ENCODE measurements around the gene CAMK2B. TPM values are rescaled to one million over a fixed set of nuclear protein-coding genes. Genes with fewer than 3 reads are reported as not detected.
A peak's percentile ranks its signal among the peaks of the same experiment; 100 is the strongest.

The CAMK2B gene
- total and polyA plus RNA-seq, 7 experiments from 2014 or later = 0.12 to 0.61 TPM; not detected in 5

DNA sequence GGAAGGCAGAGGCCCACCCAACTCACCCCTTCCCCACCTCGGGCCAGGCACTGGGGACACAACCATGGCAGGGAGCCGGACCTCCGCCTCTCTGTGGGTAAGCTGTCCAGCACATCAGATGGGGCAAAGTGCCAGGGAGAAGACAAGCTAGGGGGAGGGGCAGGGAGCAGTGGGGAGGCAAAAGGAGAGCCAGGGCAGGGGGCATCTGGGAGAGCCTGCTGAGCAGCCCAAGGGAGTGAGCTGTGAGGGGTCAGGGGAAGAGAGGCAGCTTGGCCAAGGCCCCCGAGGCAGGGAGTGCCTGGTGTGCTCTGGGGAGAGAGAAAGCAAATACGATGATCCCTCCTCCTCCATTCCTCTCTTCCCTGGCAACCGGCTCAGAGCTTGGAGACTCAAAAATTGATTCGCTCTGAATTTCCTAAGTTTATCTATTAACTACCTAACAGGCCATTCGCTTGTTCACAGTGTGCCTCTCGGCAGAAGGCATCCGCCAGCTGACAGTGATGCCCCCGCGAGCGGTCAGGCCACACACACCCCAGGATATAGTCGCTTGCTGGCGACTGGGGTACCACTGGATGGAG, 4.5 kb downstream of the CAMK2B start:
- DNase-seq (no peak), ATAC-seq (no peak)
- Mint-ChIP-seq H3K9me3 (peaks cover 0 to 2% (median 0%) of the 10 kb centered on the region in 11 donors), H3K4me1 (peaks cover 3 to 8% (median 3%) of the 10 kb centered on the region in 7 donors), H3K27me3 (peaks cover 18 to 43% (median 26%) of the 10 kb centered on the region in 5 donors), H3K27ac (no peak overlapping the region), H3K4me3 (no peak overlapping the region), H3K36me3 (peaks cover 0 to 2% (median 0%) of the 10 kb centered on the region in 5 donors)
- H3K9me3 ChIP-seq (ENCODE audit: control insufficient read depth in 2 of 3, low read length in 3 of 3) = no peaks in the 10 kb centered on the region
- POLR2A ChIA-PET = no interaction called here
- H3K4me1 ChIP-seq (ENCODE audit: control insufficient read depth in 2 of 2, insufficient read depth in 2 of 2, low read length in 2 of 2) = no peaks in the 10 kb centered on the region
- peaks cover 0 to 4% of the 10 kb centered on the region in 2 donors for H3K27me3 ChIP-seq (ENCODE audit: control insufficient read depth in 2 of 2, insufficient read depth in 2 of 2, low read length in 2 of 2)
- H3K36me3 ChIP-seq (ENCODE audit: control insufficient read depth in 2 of 3, insufficient read depth in 3 of 3, low read length in 3 of 3) = no peaks in the 10 kb centered on the region
- H3K27ac ChIP-seq (ENCODE audit: low read depth, low read length) = no peak overlapping the region
- H3K4me3 ChIP-seq (ENCODE audit: low read length) = no peak overlapping the region
- CTCF ChIA-PET = no interaction called here
- intact Hi-C loops (cut with micrococcal nuclease) = no loop called here

- ChIA-PET CTCF (no interaction called here), POLR2A (no interaction called here)
Measured at GRCh38 chr7:44320141-44320540, 5.3 kb downstream of the CAMK2B start.

DNA sequence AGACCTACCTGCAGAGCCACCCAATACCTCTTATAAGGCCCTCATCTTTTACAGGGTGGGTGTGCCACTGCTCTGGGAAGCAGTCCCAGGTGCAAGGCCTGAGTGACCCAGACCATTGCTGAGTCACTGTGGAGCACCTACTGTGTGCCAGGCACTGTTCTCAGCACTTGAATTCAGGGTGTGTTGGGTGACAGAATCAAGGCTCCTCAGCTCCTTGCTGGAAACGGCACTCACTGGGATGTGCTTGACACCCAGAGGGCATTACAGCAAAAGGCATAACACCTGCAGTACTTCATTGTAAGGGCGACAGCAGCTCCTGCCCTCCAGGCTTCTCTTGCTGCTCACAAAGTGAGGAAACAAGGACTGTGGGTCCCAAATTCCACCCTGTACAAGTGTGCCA, 7.1 kb downstream of the CAMK2B start:
- ChIA-PET POLR2A (no interaction called here), CTCF (no interaction called here)
- no peaks in the 10 kb centered on the region for H3K27me3 ChIP-seq (ENCODE audit: control insufficient read depth in 2 of 2, insufficient read depth in 2 of 2, low read length in 2 of 2)
- Mint-ChIP-seq H3K4me3 (no peak overlapping the region), H3K27me3 (peaks cover 2 to 44% (median 9%) of the 10 kb centered on the region in 5 donors), H3K4me1 (no peaks in the 10 kb centered on the region), H3K27ac (no peak overlapping the region), H3K9me3 (peaks cover 0 to 4% (median 0%) of the 10 kb centered on the region in 11 donors), H3K36me3 (no peaks in the 10 kb centered on the region)
- H3K4me3 ChIP-seq (ENCODE audit: low read length) = no peak overlapping the region
- H3K36me3 ChIP-seq (ENCODE audit: control insufficient read depth in 2 of 3, insufficient read depth in 3 of 3, low read length in 3 of 3) = no peaks in the 10 kb centered on the region
- intact Hi-C loops (cut with micrococcal nuclease) = no loop called here
- DNase-seq (no peak), ATAC-seq (no peak)
- no peaks in the 10 kb centered on the region for H3K4me1 ChIP-seq (ENCODE audit: control insufficient read depth in 2 of 2, insufficient read depth in 2 of 2, low read length in 2 of 2)
- no peaks in the 10 kb centered on the region for H3K9me3 ChIP-seq (ENCODE audit: control insufficient read depth in 2 of 3, low read length in 3 of 3)
- no peak overlapping the region for H3K27ac ChIP-seq (ENCODE audit: low read depth, low read length)

More at GRCh38 chr7:44320141-44320540, 5.3 kb downstream of the CAMK2B start:
- Histone ChIP-seq H3K27ac (ENCODE audit: low read depth, low read length) (no peak overlapping the region), H3K4me3 (ENCODE audit: low read length) (no peak overlapping the region), H3K9me3 (ENCODE audit: control insufficient read depth in 2 of 3, low read length in 3 of 3) (no peaks in the 10 kb centered on the region), H3K36me3 (ENCODE audit: control insufficient read depth in 2 of 3, insufficient read depth in 3 of 3, low read length in 3 of 3) (no peaks in the 10 kb centered on the region), H3K27me3 (ENCODE audit: control insufficient read depth in 2 of 2, insufficient read depth in 2 of 2, low read length in 2 of 2) (peaks cover 0 to 4% of the 10 kb centered on the region in 2 donors), H3K4me1 (ENCODE audit: control insufficient read depth in 2 of 2, insufficient read depth in 2 of 2, low read length in 2 of 2) (no peaks in the 10 kb centered on the region)
- Mint-ChIP-seq H3K4me1 (peaks cover 0 to 5% (median 0%) of the 10 kb centered on the region in 7 donors), H3K27ac (no peak overlapping the region), H3K4me3 (no peak overlapping the region), H3K9me3 (peaks cover 0 to 4% (median 0%) of the 10 kb centered on the region in 11 donors), H3K36me3 (no peaks in the 10 kb centered on the region), H3K27me3 (peaks cover 15 to 45% (median 22%) of the 10 kb centered on the region in 5 donors)
- DNase-seq (no peak), ATAC-seq (no peak)
- intact Hi-C loops (cut with micrococcal nuclease) = no loop called here

- DNase-seq = no peak
- no peak overlapping the region for H3K27ac Mint-ChIP-seq
- no peak overlapping the region for H3K4me3 Mint-ChIP-seq
- POLR2A ChIA-PET = interaction anchor here (0.9 kb wide), 1 partner anchor 47 kb away, joined by 3 read pairs; no protein-coding TSS in a partner anchor
- intact Hi-C loops (cut with micrococcal nuclease) = no loop called here
- no peaks in the 10 kb centered on the region for H3K36me3 ChIP-seq (ENCODE audit: control insufficient read depth in 2 of 3, insufficient read depth in 3 of 3, low read length in 3 of 3)
- CTCF ChIA-PET = no interaction called here
- H3K27ac ChIP-seq (ENCODE audit: low read depth, low read length) = no peak overlapping the region
- H3K4me3 ChIP-seq (ENCODE audit: low read length) = no peak overlapping the region
- H3K4me1 Mint-ChIP-seq = no peaks in the 10 kb centered on the region
- no peaks in the 10 kb centered on the region for H3K27me3 ChIP-seq (ENCODE audit: control insufficient read depth in 2 of 2, insufficient read depth in 2 of 2, low read length in 2 of 2)
- no peaks in the 10 kb centered on the region for H3K9me3 ChIP-seq (ENCODE audit: control insufficient read depth in 2 of 3, low read length in 3 of 3)
- H3K27me3 Mint-ChIP-seq = peaks cover under 1 to 42% (median 4%) of the 10 kb centered on the region in 5 donors
- no peak for ATAC-seq
- no peaks in the 10 kb centered on the region for H3K36me3 Mint-ChIP-seq
- H3K9me3 Mint-ChIP-seq = peaks cover 0 to 4% (median 0%) of the 10 kb centered on the region in 11 donors
- H3K4me1 ChIP-seq (ENCODE audit: control insufficient read depth in 2 of 2, insufficient read depth in 2 of 2, low read length in 2 of 2) = no peaks in the 10 kb centered on the region
Measured at GRCh38 chr7:44315301-44315903, 10.0 kb downstream of the CAMK2B start.

DNA sequence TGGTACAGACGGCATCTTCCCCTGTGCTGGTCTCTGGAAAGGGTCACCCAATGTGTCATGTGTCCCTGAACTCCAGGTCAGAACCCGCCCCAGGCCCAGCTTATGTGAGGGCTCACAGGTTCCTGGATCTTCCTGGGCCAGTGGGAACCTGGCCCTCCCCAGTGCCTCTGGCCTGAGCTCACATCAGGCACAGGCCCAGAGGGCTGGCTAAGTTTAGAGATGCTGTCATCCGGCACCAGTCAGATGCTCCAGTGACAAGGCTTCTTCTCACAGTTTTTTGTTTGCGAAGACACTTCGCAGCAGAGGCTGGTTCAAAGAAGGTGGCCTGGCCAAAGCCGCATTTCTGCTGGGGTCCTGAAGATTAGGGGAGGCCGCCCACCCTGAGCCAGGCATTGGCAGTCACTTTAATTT, 11.8 kb downstream of the CAMK2B start:
- H3K27ac Mint-ChIP-seq = no peak overlapping the region
- H3K9me3 Mint-ChIP-seq = peaks cover 0 to 4% (median 0%) of the 10 kb centered on the region in 11 donors
- Histone ChIP-seq H3K36me3 (ENCODE audit: control insufficient read depth in 2 of 3, insufficient read depth in 3 of 3, low read length in 3 of 3) (no peaks in the 10 kb centered on the region), H3K4me3 (ENCODE audit: low read length) (no peak overlapping the region), H3K9me3 (ENCODE audit: control insufficient read depth in 2 of 3, low read length in 3 of 3) (no peaks in the 10 kb centered on the region), H3K27me3 (ENCODE audit: control insufficient read depth in 2 of 2, insufficient read depth in 2 of 2, low read length in 2 of 2) (no peaks in the 10 kb centered on the region), H3K27ac (ENCODE audit: low read depth, low read length) (no peak overlapping the region), H3K4me1 (ENCODE audit: control insufficient read depth in 2 of 2, insufficient read depth in 2 of 2, low read length in 2 of 2) (peaks cover 0 to 4% of the 10 kb centered on the region in 2 donors)
- no peaks in the 10 kb centered on the region for H3K36me3 Mint-ChIP-seq
- H3K4me1 Mint-ChIP-seq = peaks cover 0 to 5% (median 0%) of the 10 kb centered on the region in 7 donors
- peaks cover 4 to 44% (median 9%) of the 10 kb centered on the region in 5 donors for H3K27me3 Mint-ChIP-seq
- ChIA-PET POLR2A (no interaction called here), CTCF (no interaction called here)
- H3K4me3 Mint-ChIP-seq = no peak overlapping the region
- no peak for DNase-seq
- intact Hi-C loops (cut with micrococcal nuclease) = no loop called here
- no peak for ATAC-seq

GRCh38 chr7:44313016-44313415, 12.4 kb downstream of the CAMK2B start:
- peaks cover 4 to 46% (median 9%) of the 10 kb centered on the region in 5 donors for H3K27me3 Mint-ChIP-seq
- Histone ChIP-seq H3K36me3 (ENCODE audit: control insufficient read depth in 2 of 3, insufficient read depth in 3 of 3, low read length in 3 of 3) (no peaks in the 10 kb centered on the region), H3K4me1 (ENCODE audit: control insufficient read depth in 2 of 2, insufficient read depth in 2 of 2, low read length in 2 of 2) (peaks cover 0 to 4% of the 10 kb centered on the region in 2 donors), H3K27me3 (ENCODE audit: control insufficient read depth in 2 of 2, insufficient read depth in 2 of 2, low read length in 2 of 2) (no peaks in the 10 kb centered on the region), H3K9me3 (ENCODE audit: control insufficient read depth in 2 of 3, low read length in 3 of 3) (no peaks in the 10 kb centered on the region), H3K27ac (ENCODE audit: low read depth, low read length) (no peak overlapping the region), H3K4me3 (ENCODE audit: low read length) (no peak overlapping the region)
- ATAC-seq (no peak), DNase-seq (peak in 1 of 9 donors; percentile 12)
- ChIA-PET CTCF (no interaction called here), POLR2A (no interaction called here)
- peaks cover 0 to 5% (median 0%) of the 10 kb centered on the region in 7 donors for H3K4me1 Mint-ChIP-seq
- H3K27ac Mint-ChIP-seq = no peak overlapping the region
- H3K36me3 Mint-ChIP-seq = no peaks in the 10 kb centered on the region
- intact Hi-C loops (cut with micrococcal nuclease) = no loop called here
- no peak overlapping the region for H3K4me3 Mint-ChIP-seq
- peaks cover 0 to 4% (median 0%) of the 10 kb centered on the region in 11 donors for H3K9me3 Mint-ChIP-seq

Measured in naive thymus-derived CD4-positive, alpha-beta T cell (primary cell).